H4 (cell line): ENCODE results near the gene SEMA3D. TPM values are rescaled to one million over a fixed set of nuclear protein-coding genes. Genes with fewer than 3 reads are reported as not detected.
A peak's percentile ranks its signal among the peaks of the same experiment; 100 is the strongest.

Experiments used
- DNase-seq: peaks from one replicate; pipeline ENCODE4 v3.0.0-alpha.2; 2015; ENCODE audit warnings: low spot score
- total RNA-seq: library from RNA; depleted of rRNA; stranded (reverse); fragments of >200 nt; shearing (Covaris generic); gene quantifications from 2 replicates; pipeline ENCODE4 v1.2.3, GENCODE V29; 2014

The SEMA3D gene
- total RNA-seq, 1 experiment from 2014 or later = 58.8 TPM

DNA sequence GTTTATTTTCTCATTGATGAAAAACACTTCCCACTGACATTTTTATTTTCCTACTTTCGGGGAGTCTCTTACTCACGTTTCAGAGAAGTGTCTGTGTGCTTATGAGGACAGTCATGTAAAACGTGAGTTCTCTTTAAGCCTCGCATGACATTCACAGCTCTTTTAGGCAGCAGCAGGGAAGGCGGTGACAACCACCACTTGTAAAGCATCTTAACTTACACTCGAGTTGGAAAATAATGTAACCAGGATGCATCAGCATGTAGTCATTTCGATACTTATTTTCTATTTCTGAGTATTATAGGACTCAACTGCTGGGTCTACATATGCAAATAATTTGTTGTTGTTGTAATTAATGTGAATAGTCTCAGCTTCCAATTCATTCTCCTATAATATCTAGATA, 153.6 kb downstream of the SEMA3D start:
- no peak for DNase-seq

DNA sequence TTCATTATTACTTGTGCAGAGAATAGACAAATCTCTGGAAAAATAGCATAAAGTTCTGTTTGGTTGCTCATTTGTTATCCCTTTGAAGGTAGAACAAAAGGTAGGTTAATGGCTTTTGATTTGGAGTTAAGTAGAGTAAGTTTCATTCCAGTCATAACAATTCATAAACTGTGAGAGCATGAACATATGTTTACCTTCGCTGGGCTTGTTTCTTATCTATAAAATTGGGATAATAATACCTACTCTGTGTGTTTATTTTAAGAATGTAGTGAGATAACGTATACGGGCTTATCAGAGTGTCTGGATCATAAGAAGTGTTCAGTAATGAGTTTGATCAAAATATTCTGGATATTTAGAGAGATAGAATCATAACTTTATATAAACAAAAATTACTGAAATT, 155.4 kb downstream of the SEMA3D start:
- DNase-seq = no peak

DNA sequence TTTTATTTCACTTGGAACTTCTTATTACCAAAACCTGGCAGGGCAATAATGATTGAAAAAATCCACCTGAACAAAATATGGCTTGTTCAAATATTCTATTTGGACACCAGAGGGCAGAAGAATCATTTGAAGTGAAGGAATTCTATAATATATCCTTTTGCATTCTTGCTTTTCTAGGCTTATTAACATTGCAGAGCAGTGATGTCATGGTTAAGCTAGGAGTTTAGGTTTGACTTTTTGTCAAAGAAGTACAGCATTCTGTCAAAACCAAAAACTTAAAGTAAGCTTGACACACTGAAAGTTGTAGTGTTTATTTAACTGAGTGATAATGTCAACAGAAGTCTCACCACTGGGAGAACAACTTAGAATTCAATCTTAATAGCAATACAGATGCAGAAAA, 156.0 kb downstream of the SEMA3D start:
- DNase-seq = peak; percentile 87

- no peak for DNase-seq
Observed at GRCh38 chr7:85025312-85025756, 161.5 kb downstream of the SEMA3D start.

- DNase-seq = no peak
Observed at GRCh38 chr7:85023916-85024315, 162.9 kb downstream of the SEMA3D start.

DNA sequence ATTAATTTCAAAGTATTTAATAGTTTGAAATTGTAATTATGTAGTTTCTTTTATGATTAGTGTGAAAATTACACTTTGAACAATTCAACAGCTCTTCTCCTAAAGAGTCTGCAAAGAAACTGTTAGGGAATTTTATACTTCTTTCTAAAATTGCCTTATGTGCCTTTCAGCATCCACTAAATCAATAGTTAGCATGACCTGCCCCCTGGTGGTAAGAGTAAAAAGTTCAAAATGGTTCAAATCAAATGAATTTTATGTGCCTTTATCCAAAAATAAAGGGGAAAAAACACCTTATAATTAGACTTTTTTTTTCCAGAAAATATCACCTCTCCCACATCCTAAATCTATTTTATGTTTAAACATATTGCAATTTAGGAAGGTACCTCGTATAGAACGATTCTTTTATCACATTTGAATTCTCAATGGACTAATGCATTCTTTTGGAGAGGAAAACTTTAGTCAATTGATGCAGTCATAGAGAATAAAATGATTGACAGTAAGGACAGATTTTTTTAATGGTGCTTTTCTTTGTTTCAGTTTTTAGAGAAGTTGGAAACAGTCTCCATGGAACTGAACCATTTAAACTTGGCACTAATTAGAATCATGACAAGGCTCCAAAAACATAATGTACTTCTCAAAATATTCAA, 163.7 kb downstream of the SEMA3D start:
- DNase-seq = peak; percentile 62

DNA sequence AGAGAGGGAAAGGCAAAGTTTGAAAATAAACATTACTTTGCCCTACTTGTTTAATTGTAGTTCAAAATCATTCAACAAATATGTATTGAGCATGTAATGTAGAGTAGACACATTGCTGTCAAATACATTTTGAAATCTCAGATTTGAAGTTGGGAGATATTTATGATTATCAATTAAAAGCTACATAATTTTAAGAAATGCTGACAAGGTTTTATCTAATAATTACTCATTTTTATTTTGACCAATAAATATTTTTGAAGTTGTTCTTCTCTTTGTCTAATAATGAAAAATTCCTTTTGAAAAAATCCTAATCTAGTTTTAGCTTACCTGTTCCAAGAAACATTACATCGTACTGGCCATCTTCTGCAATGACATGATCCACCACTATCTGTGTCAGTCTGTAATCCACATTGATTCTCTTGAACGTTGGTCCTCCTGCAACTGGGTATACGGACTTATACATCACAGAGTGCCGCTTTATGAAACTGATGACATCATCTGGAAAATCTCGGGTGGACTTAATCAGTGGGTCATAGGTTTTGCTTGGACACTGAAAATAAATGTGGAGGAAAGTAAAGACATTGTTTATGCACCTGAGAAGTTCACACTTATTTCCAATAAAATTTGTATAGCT, 164.7 kb downstream of the SEMA3D start:
- no peak for DNase-seq

GRCh38 chr7:85021101-85021704, 165.7 kb downstream of the SEMA3D start:
- DNase-seq = peak; percentile 31

DNA sequence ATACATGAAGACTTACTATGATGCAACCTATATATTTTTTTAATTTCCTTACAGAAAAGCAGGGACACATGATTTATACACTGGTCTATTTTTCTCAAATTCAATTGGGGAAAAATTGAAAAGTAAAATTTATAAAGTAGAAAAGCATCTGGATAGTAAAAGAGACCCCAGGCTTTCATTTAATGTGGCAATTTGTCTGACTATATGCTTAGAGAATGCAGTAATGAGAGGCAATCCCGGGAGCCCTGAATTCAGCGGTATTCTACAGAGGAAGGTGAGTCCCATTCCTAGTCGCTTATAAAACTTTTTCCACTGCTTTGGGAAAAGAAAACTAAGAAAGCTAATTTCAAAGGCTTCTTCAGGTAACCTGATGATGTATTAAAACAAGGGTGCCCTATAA, 167.1 kb downstream of the SEMA3D start:
- DNase-seq = no peak

GRCh38 chr7:85019176-85019575, 167.7 kb downstream of the SEMA3D start:
- no peak for DNase-seq

GRCh38 chr7:85018498-85018897, 168.4 kb downstream of the SEMA3D start:
- DNase-seq = peak; percentile 28

GRCh38 chr7:85016286-85016685, 170.6 kb downstream of the SEMA3D start:
- no peak for DNase-seq

GRCh38 chr7:85014936-85015660, 171.8 kb downstream of the SEMA3D start:
- peak; percentile 36 for DNase-seq

DNA sequence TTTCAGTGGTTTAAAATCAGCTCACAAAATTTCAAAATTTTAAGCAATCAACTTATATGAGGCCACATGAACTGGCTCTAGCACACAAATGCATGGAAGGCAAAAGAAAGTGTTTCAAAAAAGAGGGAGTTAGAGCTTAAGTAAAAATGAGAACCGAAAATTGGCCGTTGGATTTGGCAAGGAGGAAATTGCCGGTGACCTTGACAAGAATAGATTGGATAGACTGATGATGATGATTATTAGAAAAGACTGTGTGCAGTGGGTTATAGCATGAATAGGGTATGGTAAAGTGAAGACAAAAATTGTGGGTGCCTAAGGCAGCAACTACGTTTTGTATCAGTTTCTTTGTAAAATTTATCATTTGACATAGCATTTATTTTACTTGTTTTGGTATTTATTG, 175.7 kb downstream of the SEMA3D start:
- no peak for DNase-seq

- no peak for DNase-seq
Observed at GRCh38 chr7:85010306-85010705, 176.6 kb downstream of the SEMA3D start.

DNA sequence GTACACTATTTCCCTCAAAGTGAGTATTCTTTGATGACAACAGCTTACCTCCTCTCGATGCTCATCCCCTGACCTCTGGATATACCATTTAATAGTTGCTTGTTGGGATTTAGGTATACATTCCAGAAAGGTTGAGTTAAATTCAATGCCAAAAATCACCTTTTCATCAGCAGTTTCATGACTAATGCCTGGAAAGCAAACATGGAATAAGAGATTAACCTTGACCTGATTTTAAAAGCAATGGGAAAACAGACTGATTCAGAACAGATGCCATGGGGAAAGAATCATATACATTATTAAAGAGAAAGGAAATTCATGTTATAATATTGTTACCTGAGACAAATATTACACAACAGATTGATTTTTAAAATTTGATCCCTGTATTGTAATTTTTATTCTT, 180.1 kb downstream of the SEMA3D start:
- DNase-seq = no peak

DNA sequence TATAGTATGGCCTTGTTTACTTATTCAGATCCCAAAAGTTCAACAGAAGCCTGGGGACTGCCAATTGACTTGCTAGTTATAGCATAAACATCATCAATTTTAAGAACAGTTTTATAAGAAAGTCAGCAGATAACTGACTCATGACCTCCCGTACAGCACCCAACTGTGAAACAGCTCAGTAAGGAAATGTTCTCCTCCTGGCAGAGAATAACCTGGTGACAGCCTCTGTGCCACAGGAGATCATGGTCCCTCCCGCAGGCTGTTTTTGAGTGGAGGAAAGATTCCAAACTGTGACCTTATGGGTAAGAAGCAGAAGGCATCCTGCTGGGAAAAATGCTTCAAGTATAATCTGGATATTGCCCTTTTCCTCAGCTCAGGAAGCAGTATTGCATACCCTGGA, 182.5 kb downstream of the SEMA3D start:
- DNase-seq = peak; percentile 75

DNA sequence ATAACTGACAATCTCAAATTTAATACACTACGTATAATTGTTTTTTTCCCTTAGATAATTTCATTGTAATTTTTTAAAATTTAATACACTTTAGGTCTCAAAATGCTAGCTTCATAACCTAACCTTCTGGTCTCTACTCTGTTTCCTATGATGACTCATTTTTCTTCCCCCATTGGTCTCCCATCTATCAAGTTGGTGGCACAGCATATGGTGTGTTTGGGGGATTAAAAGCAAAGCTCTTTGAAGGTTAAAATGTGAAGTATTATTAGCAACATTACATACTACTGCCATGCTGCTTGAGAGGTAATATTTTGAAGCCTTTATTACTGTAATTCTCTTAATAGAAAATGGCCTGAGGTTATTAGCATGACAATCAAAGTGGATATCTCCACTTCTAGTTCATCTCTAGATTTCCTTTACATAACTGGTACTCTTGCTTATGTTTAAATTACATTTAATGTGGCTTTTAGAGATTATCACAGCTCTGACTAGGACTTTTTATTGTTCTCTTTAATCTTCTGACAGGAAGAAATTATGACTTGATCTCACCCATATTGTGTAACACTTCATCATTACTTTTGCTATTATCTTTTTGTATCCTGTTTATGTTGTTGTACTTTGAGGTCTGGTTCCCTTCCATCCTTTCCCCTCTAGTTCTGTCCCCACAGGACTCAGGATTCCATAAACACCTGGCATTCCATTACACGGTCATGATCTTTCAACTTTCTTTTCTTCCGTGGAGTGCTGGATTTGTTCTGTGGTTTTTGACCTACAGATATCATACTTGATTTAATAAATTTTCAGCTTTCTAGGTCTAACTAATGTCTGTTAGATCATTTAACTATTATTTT, 185.1 kb downstream of the SEMA3D start:
- DNase-seq = peak; percentile 33

GRCh38 chr7:85000735-85001350, 186.0 kb downstream of the SEMA3D start:
- DNase-seq = peak; percentile 37

GRCh38 chr7:84999450-84999849, 187.4 kb downstream of the SEMA3D start:
- DNase-seq = no peak

- no peak for DNase-seq
Observed at GRCh38 chr7:84998665-84999064, 188.2 kb downstream of the SEMA3D start.
